Neural cell (in vitro differentiated cells): Measurements from ENCODE around the gene LRRC8C. TPM values are rescaled to one million over a fixed set of nuclear protein-coding genes. Genes with fewer than 3 reads are reported as not detected.

Experiments
- H2AFZ ChIP-seq: fragments of 200-600, 300-800 bp; sonication (generic), shearing (Covaris generic); 2 replicates; pipeline ENCODE4 v1.6.0; 2014; ENCODE audit warnings: low read depth, mild to moderate bottlenecking, antibody characterized with exemption, low read length, moderate library complexity
- H3F3A ChIP-seq: fragments of 200-600 bp; shearing (Covaris generic); 2 replicates; pipeline ENCODE4 v1.6.1; 2016; ENCODE audit warnings: mild to moderate bottlenecking, moderate library complexity, mixed read lengths, antibody characterized with exemption, low read length; ENCODE audit not compliant: insufficient read depth, poor library complexity, severe bottlenecking
- H3K27ac ChIP-seq: fragments of 200-600, 300-800 bp; sonication (generic), shearing (Covaris generic); 2 replicates; pipeline ENCODE4 v1.5.1; 2014; ENCODE audit warnings: mild to moderate bottlenecking, low read length, moderate library complexity
- H3K27me3 ChIP-seq: fragments of 300-800, 200-600 bp; sonication (generic), shearing (Covaris generic); 2 replicates; pipeline ENCODE4 v1.6.0; 2014; ENCODE audit warnings: mild to moderate bottlenecking, low read depth, low read length, moderate library complexity; ENCODE audit not compliant: insufficient read depth
- H3K36me3 ChIP-seq: fragments of 300-800, 200-600 bp; sonication (generic), shearing (Covaris generic); 2 replicates; pipeline ENCODE4 v1.5.1; 2014; ENCODE audit warnings: mild to moderate bottlenecking, antibody characterized with exemption, low read length, moderate library complexity; ENCODE audit not compliant: insufficient read depth
- H3K4me2 ChIP-seq: fragments of 300-800, 200-600 bp; sonication (generic), shearing (Covaris generic); 2 replicates; pipeline ENCODE4 v1.6.0; 2014; ENCODE audit warnings: mild to moderate bottlenecking, low read length
- H3K4me3 ChIP-seq: fragments of 300-800, 200-600 bp; sonication (generic), shearing (Covaris generic); 2 replicates; pipeline ENCODE4 v1.5.1; 2014; ENCODE audit warnings: mild to moderate bottlenecking, low read length, moderate library complexity
- H3K79me2 ChIP-seq: fragments of 200-600 bp; shearing (Covaris generic); replicated peaks from 2 replicates; pipeline ENCODE4 v1.6.0; 2014; ENCODE audit warnings: mild to moderate bottlenecking, low read length, moderate library complexity; ENCODE audit not compliant: insufficient read depth
- H3K9ac ChIP-seq: fragments of 300-800, 200-600 bp; sonication (generic), shearing (Covaris generic); 2 replicates; pipeline ENCODE4 v1.6.1; 2016; ENCODE audit warnings: mild to moderate bottlenecking, low read length, mixed read lengths
- H3K9me2 ChIP-seq: fragments of 200-600 bp; shearing (Covaris generic); 2 replicates; pipeline ENCODE4 v1.6.1; 2016; ENCODE audit warnings: mild to moderate bottlenecking, low read length, mixed read lengths; ENCODE audit not compliant: insufficient read depth
- H3K9me3 ChIP-seq: fragments of 200-600, 300-800 bp; sonication (generic), shearing (Covaris generic); 2 replicates; pipeline ENCODE4 v1.6.1; 2016; ENCODE audit warnings: mild to moderate bottlenecking, mixed run types, low read length, moderate library complexity, mixed read lengths
- H4K20me1 ChIP-seq: fragments of 200-600 bp; shearing (Covaris generic); 2 replicates; pipeline ENCODE4 v1.6.1; 2016; ENCODE audit warnings: mild to moderate bottlenecking, mixed run types; ENCODE audit not compliant: insufficient read depth
- EP300 ChIP-seq: fragments of 450-650 bp; conservative IDR thresholded peaks from 2 replicates; pipeline ENCODE4 v1.6.1; 2014; ENCODE audit warnings: antibody characterized with exemption, mild to moderate bottlenecking, moderate library complexity; ENCODE audit not compliant: poor library complexity, severe bottlenecking
- EZH2 ChIP-seq: fragments of 200-600, 300-800 bp; shearing (Covaris generic), sonication (generic); IDR thresholded peaks from 2 replicates; pipeline ENCODE4 v1.6.1; 2014; ENCODE audit warnings: antibody characterized with exemption, low read length, borderline replicate concordance, mild to moderate bottlenecking; ENCODE audit not compliant: insufficient read depth, poor library complexity, severe bottlenecking
- MXI1 ChIP-seq: fragments of 450-650 bp; conservative IDR thresholded peaks from 2 replicates; pipeline ENCODE4 v1.6.1; 2014; ENCODE audit warnings: antibody characterized with exemption, mild to moderate bottlenecking; ENCODE audit not compliant: poor library complexity, severe bottlenecking
- POLR2AphosphoS5 ChIP-seq: IDR thresholded peaks from 2 replicates; pipeline ENCODE4 v1.6.1; 2012
- RAD21 ChIP-seq: fragments of 450-650 bp; conservative IDR thresholded peaks from 2 replicates; pipeline ENCODE4 v1.6.1; 2014; ENCODE audit warnings: antibody characterized with exemption, mild to moderate bottlenecking, moderate library complexity
- SMC3 ChIP-seq: fragments of 450-650 bp; conservative IDR thresholded peaks from 2 replicates; pipeline ENCODE4 v1.6.1; 2014; ENCODE audit warnings: antibody characterized with exemption, mild to moderate bottlenecking, moderate library complexity; ENCODE audit not compliant: poor library complexity
- TAF1 ChIP-seq: IDR thresholded peaks from 2 replicates; pipeline ENCODE4 v1.6.1; 2012; ENCODE audit warnings: low read depth
- polyA plus RNA-seq: library from polyadenylated mRNA; depleted of rRNA; stranded (reverse); fragments of >200 nt; gene quantifications from 2 replicates; pipeline ENCODE4 v1.2.3, GENCODE V29; 2014
- TF ChIP-seq, protein P1 (sequence below): fragments of 450-650 bp; IDR thresholded peaks from 2 replicates; pipeline ENCODE4 v1.5.1; 2014; ENCODE audit warnings: antibody characterized with exemption, mild to moderate bottlenecking, moderate library complexity; ENCODE audit not compliant: poor library complexity, severe bottlenecking
- TF ChIP-seq, protein P2 (sequence below): IDR thresholded peaks from 2 replicates; pipeline ENCODE4 v1.6.1; 2012; ENCODE audit warnings: borderline replicate concordance

LRRC8C gene
- polyA plus RNA-seq, 1 donor from 2014 or later = 0.78 TPM

GRCh38 chr1:89732643-89733222 lies 99.8 kb downstream of the LRRC8C start:
- Histone ChIP-seq H2AFZ (no peak overlapping the region), H3K9me3 (no peaks in the 10 kb centered on the region), H3F3A (no peaks in the 10 kb centered on the region), H4K20me1 (no peaks in the 10 kb centered on the region), H3K27ac (no peak overlapping the region), H3K9ac (no peak overlapping the region), H3K4me2 (no peak overlapping the region), H3K36me3 (no peaks in the 10 kb centered on the region), H3K79me2 (no peaks in the 10 kb centered on the region), H3K4me3 (no peak overlapping the region), H3K9me2 (no peaks in the 10 kb centered on the region), H3K27me3 (no peaks in the 10 kb centered on the region)
- no peak for TF ChIP-seq SMC3
- no peak for TF ChIP-seq POLR2AphosphoS5
- TF ChIP-seq, protein P1, sequence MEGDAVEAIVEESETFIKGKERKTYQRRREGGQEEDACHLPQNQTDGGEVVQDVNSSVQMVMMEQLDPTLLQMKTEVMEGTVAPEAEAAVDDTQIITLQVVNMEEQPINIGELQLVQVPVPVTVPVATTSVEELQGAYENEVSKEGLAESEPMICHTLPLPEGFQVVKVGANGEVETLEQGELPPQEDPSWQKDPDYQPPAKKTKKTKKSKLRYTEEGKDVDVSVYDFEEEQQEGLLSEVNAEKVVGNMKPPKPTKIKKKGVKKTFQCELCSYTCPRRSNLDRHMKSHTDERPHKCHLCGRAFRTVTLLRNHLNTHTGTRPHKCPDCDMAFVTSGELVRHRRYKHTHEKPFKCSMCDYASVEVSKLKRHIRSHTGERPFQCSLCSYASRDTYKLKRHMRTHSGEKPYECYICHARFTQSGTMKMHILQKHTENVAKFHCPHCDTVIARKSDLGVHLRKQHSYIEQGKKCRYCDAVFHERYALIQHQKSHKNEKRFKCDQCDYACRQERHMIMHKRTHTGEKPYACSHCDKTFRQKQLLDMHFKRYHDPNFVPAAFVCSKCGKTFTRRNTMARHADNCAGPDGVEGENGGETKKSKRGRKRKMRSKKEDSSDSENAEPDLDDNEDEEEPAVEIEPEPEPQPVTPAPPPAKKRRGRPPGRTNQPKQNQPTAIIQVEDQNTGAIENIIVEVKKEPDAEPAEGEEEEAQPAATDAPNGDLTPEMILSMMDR = no peak
- no peak for TF ChIP-seq MXI1
- TF ChIP-seq, protein P2, sequence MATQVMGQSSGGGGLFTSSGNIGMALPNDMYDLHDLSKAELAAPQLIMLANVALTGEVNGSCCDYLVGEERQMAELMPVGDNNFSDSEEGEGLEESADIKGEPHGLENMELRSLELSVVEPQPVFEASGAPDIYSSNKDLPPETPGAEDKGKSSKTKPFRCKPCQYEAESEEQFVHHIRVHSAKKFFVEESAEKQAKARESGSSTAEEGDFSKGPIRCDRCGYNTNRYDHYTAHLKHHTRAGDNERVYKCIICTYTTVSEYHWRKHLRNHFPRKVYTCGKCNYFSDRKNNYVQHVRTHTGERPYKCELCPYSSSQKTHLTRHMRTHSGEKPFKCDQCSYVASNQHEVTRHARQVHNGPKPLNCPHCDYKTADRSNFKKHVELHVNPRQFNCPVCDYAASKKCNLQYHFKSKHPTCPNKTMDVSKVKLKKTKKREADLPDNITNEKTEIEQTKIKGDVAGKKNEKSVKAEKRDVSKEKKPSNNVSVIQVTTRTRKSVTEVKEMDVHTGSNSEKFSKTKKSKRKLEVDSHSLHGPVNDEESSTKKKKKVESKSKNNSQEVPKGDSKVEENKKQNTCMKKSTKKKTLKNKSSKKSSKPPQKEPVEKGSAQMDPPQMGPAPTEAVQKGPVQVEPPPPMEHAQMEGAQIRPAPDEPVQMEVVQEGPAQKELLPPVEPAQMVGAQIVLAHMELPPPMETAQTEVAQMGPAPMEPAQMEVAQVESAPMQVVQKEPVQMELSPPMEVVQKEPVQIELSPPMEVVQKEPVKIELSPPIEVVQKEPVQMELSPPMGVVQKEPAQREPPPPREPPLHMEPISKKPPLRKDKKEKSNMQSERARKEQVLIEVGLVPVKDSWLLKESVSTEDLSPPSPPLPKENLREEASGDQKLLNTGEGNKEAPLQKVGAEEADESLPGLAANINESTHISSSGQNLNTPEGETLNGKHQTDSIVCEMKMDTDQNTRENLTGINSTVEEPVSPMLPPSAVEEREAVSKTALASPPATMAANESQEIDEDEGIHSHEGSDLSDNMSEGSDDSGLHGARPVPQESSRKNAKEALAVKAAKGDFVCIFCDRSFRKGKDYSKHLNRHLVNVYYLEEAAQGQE = no peak
- no peak for TF ChIP-seq RAD21
- TF ChIP-seq TAF1 = no peak
- TF ChIP-seq EZH2 = no peak
- TF ChIP-seq EP300 = no peak

- Histone ChIP-seq H4K20me1 (no peaks in the 10 kb centered on the region), H3K4me2 (no peak overlapping the region), H3K36me3 (no peaks in the 10 kb centered on the region), H2AFZ (no peak overlapping the region), H3K9ac (no peak overlapping the region), H3K79me2 (no peaks in the 10 kb centered on the region), H3K9me2 (no peaks in the 10 kb centered on the region), H3F3A (no peaks in the 10 kb centered on the region), H3K9me3 (no peaks in the 10 kb centered on the region), H3K27ac (no peak overlapping the region), H3K4me3 (no peak overlapping the region), H3K27me3 (no peaks in the 10 kb centered on the region)
- TF ChIP-seq EP300 (no peak), POLR2AphosphoS5 (no peak), TAF1 (no peak), MXI1 (no peak), SMC3 (no peak), RAD21 (no peak), EZH2 (no peak)
- TF ChIP-seq, protein P1 = no peak
- TF ChIP-seq, protein P2 = no peak
Measured at GRCh38 chr1:89733748-89734147, 100.8 kb downstream of the LRRC8C start.
